HCT116 (cell line): ENCODE measurements around the gene PIP4K2A. TPM values are rescaled to one million over a fixed set of nuclear protein-coding genes. Genes with fewer than 3 reads are reported as not detected.

Experiments
- ATAC-seq: fragments of 200-7000 bp; cut with Tn5 transposase; 2 replicates; pipeline ENCODE4 v1.9.1; 2020; ENCODE audit warnings: mild to moderate bottlenecking, moderate library complexity
- BruUV-seq: library from RNA; stranded (reverse); fragments of 400-500 nt; replicated peaks from 2 replicates; lab custom pipeline; 2021; lab: Mats Ljungman, UMichigan
- CTCF ChIA-PET: fragments of 300-600 bp; sonication (Branson Sonifier 250); formaldehyde crosslinking; loops from one replicate; lab custom pipeline; 2021; ENCODE audit warnings: antibody characterized with exemption; lab: Charles Lee
- POLR2A ChIA-PET: fragments of 300-600, 350-600 bp; sonication (Branson Sonifier 250); formaldehyde crosslinking; loops from one replicate; lab custom pipeline; 2021; ENCODE audit warnings: antibody characterized with exemption; lab: Charles Lee
- RAD21 ChIA-PET, 2 experiments: fragments of 300-600 bp; sonication (Branson Sonifier 250); formaldehyde crosslinking; loops; one replicate each; lab custom pipeline; 2023; ENCODE audit warnings: low total read pairs in 2 of 2; ENCODE audit not compliant: uncharacterized antibody in 2 of 2, unreplicated experiment in 2 of 2, low non-redundant PET in 1 of 2; lab: Charles Lee
- DNase-seq: peaks from one replicate; pipeline ENCODE4 v3.0.0-alpha.2; 2010; ENCODE audit warnings: low read depth, low spot score
- H2AFZ ChIP-seq: fragments of 200-600 bp; shearing (Covaris generic), sonication (generic); 2 replicates; pipeline ENCODE4 v1.6.1; 2017; ENCODE audit warnings: low read depth, mixed run types, mixed read lengths, antibody characterized with exemption, low read length; ENCODE audit not compliant: poor library complexity, severe bottlenecking
- H3K27ac ChIP-seq: 2 replicates; pipeline ENCODE4 v1.5.1; 2012; ENCODE audit warnings: low read depth, low read length
- H3K27me3 ChIP-seq: fragments of 200-600 bp; sonication (generic); 2 replicates; pipeline ENCODE4 v1.6.1; 2016; ENCODE audit warnings: mixed run types, low read length, mixed read lengths; ENCODE audit not compliant: insufficient read depth
- H3K36me3 ChIP-seq, 2 experiments: fragments of 200-500 bp in 1 of 2; fragments of 200-600 bp in 1 of 2; sonication (Bioruptor generic) in 1 of 2; sonication (generic) in 1 of 2; 2 replicates each; pipeline versions ENCODE4 v1.5.1 to v1.6.1; 2014 to 2016; ENCODE audit warnings: low read length in 2 of 2, inconsistent platforms in 1 of 2, mixed read lengths in 1 of 2, mixed run types in 1 of 2; ENCODE audit not compliant: insufficient read depth in 2 of 2, control insufficient read depth in 1 of 2
- H3K4me1 ChIP-seq, 2 experiments: fragments of 200-600 bp in 1 of 2; sonication (generic) in 1 of 2; 2 replicates each; pipeline versions ENCODE4 v1.5.1 to v1.6.1; 2012 to 2017; ENCODE audit warnings: low read length in 2 of 2, inconsistent platforms in 1 of 2, mild to moderate bottlenecking in 1 of 2, mixed read lengths in 1 of 2, mixed run types in 1 of 2, moderate library complexity in 1 of 2; ENCODE audit not compliant: insufficient read depth in 2 of 2, control insufficient read depth in 1 of 2
- H3K4me2 ChIP-seq: fragments of 200-600 bp; sonication (generic); 2 replicates; pipeline ENCODE4 v1.6.1; 2017; ENCODE audit warnings: mixed run types, low read length, mixed read lengths
- H3K4me3 ChIP-seq, 2 experiments: fragments of 200-600 bp in 1 of 2; sonication (generic) in 1 of 2; replicated peaks in 1 of 2; 2 replicates each; pipeline ENCODE4 v1.5.1; 2011 to 2016; ENCODE audit warnings: low read length in 2 of 2, control low read depth in 1 of 2, low read depth in 1 of 2, mild to moderate bottlenecking in 1 of 2, mixed read lengths in 1 of 2, mixed run types in 1 of 2
- H3K79me2 ChIP-seq: fragments of 200-600 bp; sonication (generic); 2 replicates; pipeline ENCODE4 v1.6.1; 2017; ENCODE audit warnings: mild to moderate bottlenecking, mixed run types, low read length, moderate library complexity, mixed read lengths; ENCODE audit not compliant: insufficient read depth
- H3K9ac ChIP-seq: fragments of 200-600 bp; sonication (generic); 2 replicates; pipeline ENCODE4 v1.6.1; 2016; ENCODE audit warnings: low read length, mixed read lengths
- H3K9me2 ChIP-seq: fragments of 200-600 bp; sonication (generic), shearing (Covaris generic); 2 replicates; pipeline ENCODE4 v1.6.1; 2017; ENCODE audit warnings: mixed run types, mild to moderate bottlenecking, moderate library complexity; ENCODE audit not compliant: insufficient read depth
- H3K9me3 ChIP-seq, 2 experiments: fragments of 200-500 bp in 1 of 2; fragments of 200-600 bp in 1 of 2; sonication (Bioruptor generic) in 1 of 2; sonication (generic) in 1 of 2; 2 replicates each; pipeline ENCODE4 v1.6.1; 2014 to 2017; ENCODE audit warnings: low read length in 2 of 2, mixed read lengths in 2 of 2, inconsistent platforms in 1 of 2, low read depth in 1 of 2, mild to moderate bottlenecking in 1 of 2, mixed run types in 1 of 2, moderate library complexity in 1 of 2; ENCODE audit not compliant: control insufficient read depth in 1 of 2, insufficient read depth in 1 of 2
- H4K20me1 ChIP-seq: fragments of 200-600 bp; sonication (generic), shearing (Covaris generic); 2 replicates; pipeline ENCODE4 v1.6.1; 2017; ENCODE audit warnings: mixed run types, mild to moderate bottlenecking, moderate library complexity; ENCODE audit not compliant: insufficient read depth
- CBX3 ChIP-seq: IDR thresholded peaks from 2 replicates; pipeline ENCODE4 v1.6.1; 2012; ENCODE audit warnings: low read depth
- CEBPB ChIP-seq: IDR thresholded peaks from 2 replicates; pipeline ENCODE4 v1.6.1; 2012; ENCODE audit warnings: low read depth
- CTCF ChIP-seq, 3 experiments: fragments of 200-600 bp in 1 of 3; sonication (generic) in 1 of 3; IDR thresholded peaks in 2 of 3; conservative IDR thresholded peaks in 1 of 3; 2 replicates each; pipeline ENCODE4 v1.5.1; 2012 to 2017; ENCODE audit warnings: low read depth in 2 of 3, low read length in 2 of 3, antibody characterized with exemption in 1 of 3, borderline replicate concordance in 1 of 3, control low read depth in 1 of 3, mild to moderate bottlenecking in 1 of 3, mixed read lengths in 1 of 3, mixed run types in 1 of 3, moderate library complexity in 1 of 3; ENCODE audit not compliant: insufficient read depth in 1 of 3
- EGR1 ChIP-seq: IDR thresholded peaks from 2 replicates; pipeline ENCODE4 v1.6.1; 2012; ENCODE audit warnings: low read depth
- EZH2 ChIP-seq: fragments of 200-600 bp; sonication (generic); IDR thresholded peaks from 2 replicates; pipeline ENCODE4 v1.6.1; 2017; ENCODE audit warnings: antibody characterized with exemption, mixed run types
- EZH2phosphoT487 ChIP-seq: fragments of 200-600 bp; IDR thresholded peaks from 2 replicates; pipeline ENCODE4 v1.6.1; 2018; ENCODE audit warnings: antibody characterized with exemption, borderline replicate concordance
- FOSL1 ChIP-seq: IDR thresholded peaks from 2 replicates; pipeline ENCODE4 v1.6.1; 2012; ENCODE audit warnings: low read depth
- JUND ChIP-seq: IDR thresholded peaks from 2 replicates; pipeline ENCODE4 v1.6.1; 2012
- MAX ChIP-seq: IDR thresholded peaks from 2 replicates; pipeline ENCODE4 v1.6.1; 2012
- POLR2A ChIP-seq: IDR thresholded peaks from 2 replicates; pipeline ENCODE4 v1.7.0; 2011; ENCODE audit warnings: borderline replicate concordance; ENCODE audit not compliant: insufficient read depth, insufficient read length; ENCODE audit errors: extremely low read depth
- POLR2AphosphoS5 ChIP-seq: IDR thresholded peaks from 2 replicates; pipeline ENCODE4 v1.6.1; 2011; ENCODE audit warnings: mild to moderate bottlenecking, low read depth, low read length, moderate library complexity
- RAD21 ChIP-seq: IDR thresholded peaks from 2 replicates; pipeline ENCODE4 v1.6.1; 2012; ENCODE audit warnings: low read depth, mild to moderate bottlenecking
- REST ChIP-seq: IDR thresholded peaks from 2 replicates; pipeline ENCODE4 v1.6.1; 2012; ENCODE audit warnings: low read depth
- SIN3A ChIP-seq: IDR thresholded peaks from 2 replicates; pipeline ENCODE4 v1.6.1; 2012; ENCODE audit warnings: low read depth
- SP1 ChIP-seq: IDR thresholded peaks from 2 replicates; pipeline ENCODE4 v1.6.1; 2012; ENCODE audit warnings: low read depth
- SRF ChIP-seq: IDR thresholded peaks from 2 replicates; pipeline ENCODE4 v1.6.1; 2012; ENCODE audit warnings: low read depth
- TCF7L2 ChIP-seq: IDR thresholded peaks from 2 replicates; pipeline ENCODE4 v1.7.0; 2011; ENCODE audit warnings: borderline replicate concordance, inconsistent platforms; ENCODE audit not compliant: insufficient read depth, insufficient read length; ENCODE audit errors: extremely low read depth
- YY1 ChIP-seq: IDR thresholded peaks from 2 replicates; pipeline ENCODE4 v1.6.1; 2011; ENCODE audit warnings: low read length, low read depth, moderate library complexity, mild to moderate bottlenecking; ENCODE audit not compliant: insufficient replicate concordance; ENCODE audit errors: extremely low read depth
- ZBTB33 ChIP-seq: IDR thresholded peaks from 2 replicates; pipeline ENCODE4 v1.6.1; 2011; ENCODE audit warnings: mild to moderate bottlenecking, low read length, moderate library complexity; ENCODE audit not compliant: insufficient replicate concordance; ENCODE audit errors: extremely low read depth
- ZFX ChIP-seq: fragments of 450-650 bp; IDR thresholded peaks from 2 replicates; pipeline ENCODE4 v1.6.1; 2017
- intact Hi-C: fragments of 100-400 bp; cut with micrococcal nuclease; formaldehyde crosslinking; loops from 2 replicates; pipeline ENCODE4 v1.10.0; 2022
- total RNA-seq: library from RNA; stranded (reverse); gene quantifications from one replicate; pipeline ENCODE4 v1.2.1, GENCODE V29; 2021; ENCODE audit not compliant: unreplicated experiment

The PIP4K2A gene
- total RNA-seq, 1 experiment from 2014 or later = 41.9 TPM

- ChIA-PET POLR2A (no interaction called here), CTCF (no interaction called here)
These were observed 172.5 kb downstream of the PIP4K2A start for GRCh38 chr10:22541900-22542299.

More at GRCh38 chr10:22541900-22542299, 172.5 kb downstream of the PIP4K2A start:
- Histone ChIP-seq H3K9me2 (no peaks in the 10 kb centered on the region), H3K4me2 (no peak overlapping the region), H2AFZ (no peak overlapping the region), H4K20me1 (no peaks in the 10 kb centered on the region), H3K9ac (no peak overlapping the region), H3K27me3 (no peaks in the 10 kb centered on the region), H3K79me2 (no peaks in the 10 kb centered on the region), H3K4me1 (no peaks in the 10 kb centered on the region), H3K4me3 (no peak overlapping the region), H3K27ac (no peak overlapping the region), H3K36me3 (peaks cover 0 to 30% of the 10 kb centered on the region in 2 experiments; a peak in 1 of 4 replicates), H3K9me3 (no peaks in the 10 kb centered on the region)
- no TSS peak for BruUV-seq
- RAD21 ChIA-PET = no interaction called here
- intact Hi-C loops = no loop called here
- no peak for DNase-seq
- TF ChIP-seq YY1 (no peak), JUND (no peak), SRF (no peak), CEBPB (no peak), ZFX (no peak), EZH2 (no peak), SP1 (no peak), SIN3A (no peak), TCF7L2 (no peak), MAX (no peak), REST (no peak), RAD21 (no peak), CTCF (IDR thresholded peaks at IDR 0.05 in 2 of 3, conservative IDR thresholded peaks at IDR 0.05 in 1 of 3; ENCODE audit: borderline replicate concordance in 1 of 3, insufficient read depth in 1 of 3, low read depth in 2 of 3, low read length in 2 of 3) (no peak), FOSL1 (no peak), EGR1 (no peak), POLR2AphosphoS5 (no peak), POLR2A (no peak), CBX3 (no peak), ZBTB33 (no peak), EZH2phosphoT487 (no peak)
- ATAC-seq = no peak
